ENCODE measurements around the gene MLNR. TPM values are rescaled to one million over a fixed set of nuclear protein-coding genes. Genes with fewer than 3 reads are reported as not detected.

Gene MLNR
- total and polyA plus RNA-seq, 4 donors: 0.02 TPM; not detected in 3

GRCh38 chr13:49226613-49227012 is 6.5 kb downstream of the MLNR start:
- H3K27ac ChIP-seq (ENCODE audit: low read depth in 1 of 2, low read length in 1 of 2): no peak overlapping the region
- H3K9ac ChIP-seq (ENCODE audit: insufficient read depth in 1 of 2, low read length in 2 of 2): no peak overlapping the region
- ATAC-seq (ENCODE audit: insufficient read depth, low FRiP score) (no peak), DNase-seq (no peak)
- H3K4me1 ChIP-seq (ENCODE audit: control insufficient read depth in 5 of 5, insufficient read depth in 5 of 5, low read length in 5 of 5): no peaks in the 10 kb centered on the region
- TF ChIP-seq, protein P1, sequence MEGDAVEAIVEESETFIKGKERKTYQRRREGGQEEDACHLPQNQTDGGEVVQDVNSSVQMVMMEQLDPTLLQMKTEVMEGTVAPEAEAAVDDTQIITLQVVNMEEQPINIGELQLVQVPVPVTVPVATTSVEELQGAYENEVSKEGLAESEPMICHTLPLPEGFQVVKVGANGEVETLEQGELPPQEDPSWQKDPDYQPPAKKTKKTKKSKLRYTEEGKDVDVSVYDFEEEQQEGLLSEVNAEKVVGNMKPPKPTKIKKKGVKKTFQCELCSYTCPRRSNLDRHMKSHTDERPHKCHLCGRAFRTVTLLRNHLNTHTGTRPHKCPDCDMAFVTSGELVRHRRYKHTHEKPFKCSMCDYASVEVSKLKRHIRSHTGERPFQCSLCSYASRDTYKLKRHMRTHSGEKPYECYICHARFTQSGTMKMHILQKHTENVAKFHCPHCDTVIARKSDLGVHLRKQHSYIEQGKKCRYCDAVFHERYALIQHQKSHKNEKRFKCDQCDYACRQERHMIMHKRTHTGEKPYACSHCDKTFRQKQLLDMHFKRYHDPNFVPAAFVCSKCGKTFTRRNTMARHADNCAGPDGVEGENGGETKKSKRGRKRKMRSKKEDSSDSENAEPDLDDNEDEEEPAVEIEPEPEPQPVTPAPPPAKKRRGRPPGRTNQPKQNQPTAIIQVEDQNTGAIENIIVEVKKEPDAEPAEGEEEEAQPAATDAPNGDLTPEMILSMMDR (IDR thresholded peaks at IDR 0.05; ENCODE audit: control extremely low read depth, extremely low read depth): no peak
- peaks cover 0 to 2% (median 0%) of the 10 kb centered on the region in 4 donors for H3K9me3 ChIP-seq (ENCODE audit: control insufficient read depth in 4 of 4, insufficient read depth in 3 of 4, low read length in 3 of 4)
- 81 to 84% methylated on average over 5 of the region's 5 CpGs for WGBS, 2 donors
- no peaks in the 10 kb centered on the region for H3K36me3 ChIP-seq (ENCODE audit: control insufficient read depth in 4 of 4, insufficient read depth in 4 of 4, low read length in 4 of 4)
- H3K4me3 ChIP-seq: no peak overlapping the region
- peaks cover 0 to 26% (median 22%) of the 10 kb centered on the region in 3 donors for H3K27me3 ChIP-seq (ENCODE audit: control insufficient read depth in 3 of 3, insufficient read depth in 3 of 3, low read length in 2 of 3)

- H3K4me3 ChIP-seq: no peak overlapping the region
- H3K27me3 ChIP-seq (ENCODE audit: control insufficient read depth in 3 of 3, insufficient read depth in 3 of 3, low read length in 2 of 3): no peaks in the 10 kb centered on the region
- H3K36me3 ChIP-seq (ENCODE audit: control insufficient read depth in 4 of 4, insufficient read depth in 4 of 4, low read length in 4 of 4): peaks cover 0 to 1% (median 0%) of the 10 kb centered on the region in 4 donors
- no peak overlapping the region for H3K9ac ChIP-seq (ENCODE audit: insufficient read depth in 1 of 2, low read length in 2 of 2)
- ATAC-seq (ENCODE audit: insufficient read depth, low FRiP score): no peak
- no peak overlapping the region for H3K27ac ChIP-seq (ENCODE audit: low read depth in 1 of 2, low read length in 1 of 2)
- 96 to 97% methylated on average over 2 to 3 of the region's 3 CpGs for WGBS, 2 donors
- H3K4me1 ChIP-seq (ENCODE audit: control insufficient read depth in 5 of 5, insufficient read depth in 5 of 5, low read length in 5 of 5): no peaks in the 10 kb centered on the region
- no peak for DNase-seq
- TF ChIP-seq, protein P1 (IDR thresholded peaks at IDR 0.05; ENCODE audit: control extremely low read depth, extremely low read depth): no peak
- H3K9me3 ChIP-seq (ENCODE audit: control insufficient read depth in 4 of 4, insufficient read depth in 3 of 4, low read length in 3 of 4): peaks cover 0 to 2% (median 0%) of the 10 kb centered on the region in 4 donors
Observed at GRCh38 chr13:49234741-49235140, 14.6 kb downstream of the MLNR start.

DNA sequence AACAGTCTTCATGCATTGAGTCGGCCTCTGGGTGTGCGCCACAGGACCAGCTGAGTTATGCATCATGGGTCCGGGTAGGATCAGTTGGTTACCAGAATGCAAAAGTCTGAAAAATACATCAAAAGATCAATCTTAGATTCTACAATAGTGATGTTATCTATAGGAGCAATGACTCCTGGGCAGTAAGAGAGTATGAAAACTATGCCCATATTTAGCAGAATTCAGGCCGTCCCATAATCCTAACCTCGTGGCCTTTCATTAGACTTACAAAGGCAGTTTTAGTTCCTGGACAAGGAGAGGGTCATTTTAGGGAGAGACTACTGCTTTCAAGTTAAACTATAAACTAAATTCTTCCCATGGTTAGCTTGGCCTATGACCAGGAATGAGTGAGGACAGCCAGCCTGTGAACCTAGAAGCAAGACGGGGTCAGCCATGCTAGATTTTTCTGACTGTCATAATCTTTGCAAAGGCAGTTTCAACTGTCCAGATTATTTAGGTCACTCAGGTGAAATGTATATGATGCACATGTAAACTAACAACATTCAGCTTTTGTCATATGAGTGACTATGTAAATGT is 15.8 kb downstream of the MLNR start:
- no peaks in the 10 kb centered on the region for H3K4me1 ChIP-seq (ENCODE audit: control insufficient read depth in 5 of 5, insufficient read depth in 5 of 5, low read length in 5 of 5)
- WGBS, 2 donors: 92 to 94% methylated on average over 6 of the region's 6 CpGs
- ATAC-seq (ENCODE audit: insufficient read depth, low FRiP score) (no peak), DNase-seq (no peak)
- peaks cover 0 to 1% (median 0%) of the 10 kb centered on the region in 4 donors for H3K36me3 ChIP-seq (ENCODE audit: control insufficient read depth in 4 of 4, insufficient read depth in 4 of 4, low read length in 4 of 4)
- H3K9me3 ChIP-seq (ENCODE audit: control insufficient read depth in 4 of 4, insufficient read depth in 3 of 4, low read length in 3 of 4): peaks cover 0 to 2% (median 0%) of the 10 kb centered on the region in 4 donors
- H3K27me3 ChIP-seq (ENCODE audit: control insufficient read depth in 3 of 3, insufficient read depth in 3 of 3, low read length in 2 of 3): no peaks in the 10 kb centered on the region
- H3K9ac ChIP-seq (ENCODE audit: insufficient read depth in 1 of 2, low read length in 2 of 2): no peak overlapping the region
- no peak overlapping the region for H3K4me3 ChIP-seq
- TF ChIP-seq, protein P1 (IDR thresholded peaks at IDR 0.05; ENCODE audit: control extremely low read depth, extremely low read depth): no peak
- H3K27ac ChIP-seq (ENCODE audit: low read depth in 1 of 2, low read length in 1 of 2): no peak overlapping the region

- Histone ChIP-seq H3K36me3 (ENCODE audit: control insufficient read depth in 4 of 4, insufficient read depth in 4 of 4, low read length in 4 of 4) (peaks cover 0 to 1% (median 0%) of the 10 kb centered on the region in 4 donors), H3K9ac (ENCODE audit: insufficient read depth in 1 of 2, low read length in 2 of 2) (no peak overlapping the region), H3K9me3 (ENCODE audit: control insufficient read depth in 4 of 4, insufficient read depth in 3 of 4, low read length in 3 of 4) (peaks cover 0 to 3% (median 0%) of the 10 kb centered on the region in 4 donors), H3K4me1 (ENCODE audit: control insufficient read depth in 5 of 5, insufficient read depth in 5 of 5, low read length in 5 of 5) (no peaks in the 10 kb centered on the region), H3K27ac (ENCODE audit: low read depth in 1 of 2, low read length in 1 of 2) (no peak overlapping the region), H3K4me3 (no peak overlapping the region), H3K27me3 (ENCODE audit: control insufficient read depth in 3 of 3, insufficient read depth in 3 of 3, low read length in 2 of 3) (no peaks in the 10 kb centered on the region)
- no peak for ATAC-seq (ENCODE audit: insufficient read depth, low FRiP score)
- TF ChIP-seq, protein P1 (IDR thresholded peaks at IDR 0.05; ENCODE audit: control extremely low read depth, extremely low read depth): no peak
- 98 to 100% methylated on average over 2 of the region's 2 CpGs for WGBS, 2 donors
- DNase-seq: no peak
Observed at GRCh38 chr13:49238621-49239020, 18.5 kb downstream of the MLNR start.
